AG10803 (cell line): Measurements from ENCODE around the gene ABI3.
"Not testable (repeated sequence)": the region's sequence is repeated elsewhere in the genome, so short reads cannot be mapped to it uniquely, and the experiment has no call there.

Experiments used
- DNase-seq: peaks from one replicate; pipeline ENCODE4 v3.0.0; 2010; ENCODE audit warnings: low read depth
- H3K4me3 ChIP-seq: 2 replicates; pipeline ENCODE4 v1.5.1; 2011; ENCODE audit warnings: mild to moderate bottlenecking, low read length, control low read depth
- TF ChIP-seq, protein P1 (sequence below): conservative IDR thresholded peaks from 2 replicates; pipeline ENCODE4 v1.5.1; 2011; ENCODE audit warnings: mild to moderate bottlenecking, low read length, control low read depth, inconsistent platforms

The ABI3 gene

DNA sequence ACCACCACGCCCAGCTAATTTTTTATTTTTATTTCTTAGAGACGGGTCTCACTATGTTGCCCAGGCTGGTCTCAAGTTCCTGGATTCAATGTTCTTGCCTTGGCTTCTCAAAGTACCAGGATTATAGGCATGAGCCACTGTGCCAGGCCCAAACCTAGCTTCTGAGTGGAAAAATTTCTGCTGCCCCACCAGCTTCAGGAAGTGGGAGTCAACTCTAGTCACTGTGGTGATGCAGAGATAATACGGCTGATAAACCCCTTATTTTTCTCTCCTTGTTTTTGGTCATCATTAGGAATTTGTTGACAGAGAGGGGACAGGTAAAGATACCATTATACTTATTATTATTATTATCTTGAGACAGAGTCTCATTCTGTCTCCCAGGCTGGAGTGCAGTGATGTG, 47.9 kb downstream of the ABI3 start:
- no peak overlapping the region for H3K4me3 ChIP-seq
- DNase-seq = no peak
- TF ChIP-seq, protein P1, sequence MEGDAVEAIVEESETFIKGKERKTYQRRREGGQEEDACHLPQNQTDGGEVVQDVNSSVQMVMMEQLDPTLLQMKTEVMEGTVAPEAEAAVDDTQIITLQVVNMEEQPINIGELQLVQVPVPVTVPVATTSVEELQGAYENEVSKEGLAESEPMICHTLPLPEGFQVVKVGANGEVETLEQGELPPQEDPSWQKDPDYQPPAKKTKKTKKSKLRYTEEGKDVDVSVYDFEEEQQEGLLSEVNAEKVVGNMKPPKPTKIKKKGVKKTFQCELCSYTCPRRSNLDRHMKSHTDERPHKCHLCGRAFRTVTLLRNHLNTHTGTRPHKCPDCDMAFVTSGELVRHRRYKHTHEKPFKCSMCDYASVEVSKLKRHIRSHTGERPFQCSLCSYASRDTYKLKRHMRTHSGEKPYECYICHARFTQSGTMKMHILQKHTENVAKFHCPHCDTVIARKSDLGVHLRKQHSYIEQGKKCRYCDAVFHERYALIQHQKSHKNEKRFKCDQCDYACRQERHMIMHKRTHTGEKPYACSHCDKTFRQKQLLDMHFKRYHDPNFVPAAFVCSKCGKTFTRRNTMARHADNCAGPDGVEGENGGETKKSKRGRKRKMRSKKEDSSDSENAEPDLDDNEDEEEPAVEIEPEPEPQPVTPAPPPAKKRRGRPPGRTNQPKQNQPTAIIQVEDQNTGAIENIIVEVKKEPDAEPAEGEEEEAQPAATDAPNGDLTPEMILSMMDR = no peak

DNA sequence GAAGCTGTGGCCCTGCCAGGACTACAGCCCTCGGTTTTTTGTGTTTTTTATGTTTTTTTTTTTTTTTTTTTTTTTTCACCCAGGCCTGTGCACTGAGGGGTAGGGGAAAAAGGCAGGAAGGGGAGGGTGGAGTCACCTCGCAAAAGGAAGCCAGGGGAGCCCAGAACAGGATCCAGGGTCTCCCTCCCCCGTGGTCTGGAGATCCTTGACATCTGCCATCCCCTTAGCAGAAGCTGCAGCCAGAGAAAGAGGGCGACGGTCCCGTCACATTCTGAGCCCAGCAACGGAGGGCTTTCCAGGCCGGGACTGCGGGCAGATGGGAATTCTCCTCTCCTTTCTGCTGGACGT, 49.1 kb downstream of the ABI3 start:
- TF ChIP-seq, protein P1 = no peak
- H3K4me3 ChIP-seq = peak overlapping the region; percentile 58
- DNase-seq = no peak

DNA sequence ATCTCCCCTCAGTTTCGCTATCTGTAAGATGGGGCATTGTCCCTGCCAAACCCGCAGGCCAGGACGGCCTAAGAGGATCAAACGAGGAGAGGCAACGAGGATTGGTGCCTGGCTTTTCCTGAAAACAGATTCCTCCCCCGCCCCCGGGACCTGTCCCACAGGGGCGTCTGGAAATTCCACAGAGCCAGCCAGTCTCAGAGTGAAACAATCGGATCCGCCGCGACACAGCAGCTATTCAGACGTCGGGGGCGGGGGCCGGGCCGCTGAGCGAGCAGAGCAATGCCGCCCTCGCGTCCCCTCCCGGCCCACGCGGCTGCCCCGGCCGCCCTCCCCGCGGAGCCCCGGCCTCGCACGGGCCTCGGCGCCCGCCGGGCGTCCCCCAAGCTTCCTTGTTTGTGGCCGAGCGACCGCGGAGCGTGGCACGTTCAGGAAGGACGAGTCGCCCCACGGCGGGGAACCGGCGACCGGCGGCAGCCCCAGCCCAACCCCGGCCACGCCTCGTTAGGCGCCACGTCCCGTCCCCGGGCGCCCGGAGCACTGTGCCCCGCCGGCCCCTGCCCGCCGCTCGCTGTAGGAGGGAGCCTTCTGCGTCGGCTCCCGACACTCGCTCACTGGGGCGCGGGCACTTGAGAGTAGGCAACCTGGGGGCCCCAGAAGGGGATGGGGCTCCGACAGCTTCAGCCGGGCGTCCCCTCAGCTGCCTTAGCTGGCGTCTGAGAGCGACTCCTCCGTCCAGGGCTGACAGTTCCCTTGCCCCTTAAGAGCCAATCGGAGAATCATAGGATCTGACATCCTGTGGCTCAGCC, 49.7 kb downstream of the ABI3 start:
- peak; percentile 90 for DNase-seq
- TF ChIP-seq, protein P1 = no peak
- peak overlapping the region; percentile 58 for H3K4me3 ChIP-seq

DNA sequence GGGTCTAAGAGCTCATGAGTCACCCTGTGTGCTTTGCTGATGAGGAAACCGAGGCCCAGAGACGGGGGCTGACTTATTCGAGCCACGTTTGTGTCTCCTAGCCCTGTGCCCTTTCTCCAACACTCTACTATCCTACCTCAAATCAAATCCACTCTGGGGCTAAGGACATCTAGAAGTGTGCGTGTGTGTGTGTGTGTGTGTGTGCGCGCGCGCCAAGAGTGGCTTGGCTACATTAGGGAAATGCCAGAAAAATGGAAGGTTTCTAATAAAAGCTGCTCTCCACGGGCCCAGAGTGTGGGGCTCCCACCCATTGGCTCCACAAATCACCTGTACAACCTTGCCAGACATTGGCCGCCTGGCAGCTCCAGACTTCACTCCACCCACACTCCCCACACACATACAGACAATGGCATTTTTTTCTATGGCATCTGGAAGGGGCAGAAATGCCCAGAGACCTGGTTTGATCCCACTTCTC, 50.3 kb downstream of the ABI3 start:
- DNase-seq = no peak
- peak overlapping the region; percentile 58 for H3K4me3 ChIP-seq
- TF ChIP-seq, protein P1 = no peak

DNA sequence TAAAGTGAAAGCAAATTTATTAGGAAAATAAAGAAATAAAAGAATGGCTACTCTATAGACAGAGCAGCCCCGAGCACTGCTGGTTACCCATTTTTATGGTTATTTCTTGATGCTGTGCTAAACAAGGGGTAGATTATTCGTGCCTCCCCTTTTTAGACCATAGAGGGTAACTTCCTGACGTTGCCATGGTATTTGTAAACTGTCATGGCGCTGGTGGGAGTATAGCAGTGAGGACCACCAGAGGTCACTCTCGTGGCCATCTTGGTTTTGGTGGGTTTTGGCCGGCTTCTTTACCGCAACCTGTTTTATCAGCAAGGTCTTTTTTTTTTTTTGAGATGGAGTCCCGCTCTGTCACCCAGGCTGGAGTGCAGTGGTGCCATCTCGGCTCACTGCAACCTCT, 51.0 kb downstream of the ABI3 start:
- not testable (repeated sequence) for DNase-seq, H3K4me3 ChIP-seq

DNA sequence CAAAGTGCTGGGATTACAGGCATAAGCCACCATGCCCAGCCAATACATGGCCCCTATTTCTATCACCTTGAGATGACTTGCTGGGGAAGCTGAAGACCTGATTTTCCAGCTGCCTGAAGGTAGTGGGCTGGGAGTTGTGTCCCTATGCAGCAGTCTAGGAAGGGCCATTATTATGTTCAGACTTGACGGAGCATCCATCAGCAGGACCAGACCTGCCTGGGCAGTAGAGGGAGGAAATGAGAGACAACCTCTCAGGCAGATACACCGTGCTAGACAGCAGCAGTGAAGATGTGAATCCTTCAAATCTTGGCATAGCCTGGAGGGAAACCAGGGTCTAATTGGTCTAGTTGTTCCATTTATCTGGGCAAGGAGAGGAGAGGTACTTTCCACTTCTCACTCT, 55.7 kb downstream of the ABI3 start:
- H3K4me3 ChIP-seq = no peak overlapping the region
- DNase-seq = no peak
- TF ChIP-seq, protein P1 = no peak

DNA sequence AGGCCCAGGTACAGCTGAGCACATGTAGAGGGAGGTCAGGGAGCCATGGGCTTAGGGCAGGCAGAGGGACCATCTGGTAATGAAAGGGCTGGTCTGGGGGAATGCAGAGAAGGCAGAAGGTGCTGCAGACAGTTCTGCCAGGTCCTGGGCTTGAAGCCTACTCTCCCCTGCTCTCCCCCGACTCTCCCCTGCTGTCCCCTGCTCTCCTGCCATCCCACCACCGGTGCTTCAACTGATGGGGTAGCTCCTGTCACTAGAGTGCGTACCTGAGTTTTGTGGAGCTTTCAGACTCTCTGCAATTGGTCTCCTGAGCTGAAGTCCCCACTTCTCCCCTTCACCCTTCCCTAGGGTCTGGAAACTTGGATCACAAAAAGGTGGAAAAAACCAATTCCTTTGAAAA, 57.4 kb downstream of the ABI3 start:
- TF ChIP-seq, protein P1 = no peak
- H3K4me3 ChIP-seq = no peak overlapping the region
- DNase-seq = no peak
